Rectal smooth muscle tissue (tissue), 1 donor: ENCODE measurements around the gene WWOX.

ENCODE experiments used
- H3K27ac ChIP-seq: one replicate; pipeline ENCODE4 v1.7.0; 2013; ENCODE audit warnings: low read depth, low read length, inconsistent platforms
- H3K27me3 ChIP-seq: one replicate; pipeline ENCODE4 v1.7.0; 2013; ENCODE audit warnings: low read length; ENCODE audit not compliant: control insufficient read depth, insufficient read depth
- H3K36me3 ChIP-seq: one replicate; pipeline ENCODE4 v1.7.0; 2013; ENCODE audit warnings: low read length; ENCODE audit not compliant: control insufficient read depth, insufficient read depth
- H3K4me1 ChIP-seq: one replicate; pipeline ENCODE4 v1.7.0; 2013; ENCODE audit warnings: low read length; ENCODE audit not compliant: control insufficient read depth, insufficient read depth
- H3K4me3 ChIP-seq: one replicate; pipeline ENCODE4 v1.7.0; 2013; ENCODE audit warnings: low read length
- H3K9ac ChIP-seq: one replicate; pipeline ENCODE4 v1.7.0; 2013; ENCODE audit warnings: low read length

WWOX gene

DNA sequence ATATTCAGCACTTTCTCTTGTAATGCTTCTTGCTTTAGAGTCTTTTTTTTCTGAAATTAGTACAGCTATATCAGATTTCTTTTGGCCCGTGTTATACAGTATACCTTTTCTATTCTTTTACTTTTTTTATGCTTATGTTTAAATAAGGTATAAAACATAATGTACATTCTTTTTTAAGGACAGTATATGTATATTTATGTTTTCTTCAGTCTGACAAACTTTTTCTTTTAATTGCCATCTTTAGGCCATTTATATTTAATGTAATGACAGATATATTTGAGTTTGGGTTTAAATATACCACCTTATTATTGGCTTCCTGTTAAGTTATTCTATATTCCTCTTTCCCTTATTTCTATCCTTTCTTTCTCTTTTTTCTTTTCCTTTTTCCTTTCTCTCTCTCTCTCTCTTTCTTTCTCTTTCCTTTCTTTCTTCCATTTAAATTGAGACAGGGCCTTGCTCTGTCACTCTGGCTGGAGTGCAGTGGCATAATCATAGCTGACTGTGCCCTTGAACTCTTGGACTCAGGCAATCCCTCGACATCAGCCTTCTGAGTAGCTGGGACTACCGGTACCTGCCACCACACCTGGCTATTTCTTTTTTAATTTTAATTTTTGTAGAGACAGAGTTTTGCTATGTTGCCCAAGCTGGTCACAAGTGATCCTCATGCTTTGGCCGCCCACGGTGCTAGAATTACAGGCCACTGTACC, 61.7 kb downstream of the WWOX start:
- no peaks in the 10 kb centered on the region for H3K36me3 ChIP-seq
- H3K27me3 ChIP-seq: no peaks in the 10 kb centered on the region
- no peak overlapping the region for H3K4me3 ChIP-seq
- H3K4me1 ChIP-seq: no peaks in the 10 kb centered on the region
- no peak overlapping the region for H3K9ac ChIP-seq
- H3K27ac ChIP-seq: no peak overlapping the region

- H3K27ac ChIP-seq: no peak overlapping the region
- no peak overlapping the region for H3K4me3 ChIP-seq
- H3K27me3 ChIP-seq: no peaks in the 10 kb centered on the region
- no peaks in the 10 kb centered on the region for H3K36me3 ChIP-seq
- H3K4me1 ChIP-seq: no peaks in the 10 kb centered on the region
- no peak overlapping the region for H3K9ac ChIP-seq
These were observed 64.6 kb downstream of the WWOX start for GRCh38 chr16:78163772-78164670.

DNA sequence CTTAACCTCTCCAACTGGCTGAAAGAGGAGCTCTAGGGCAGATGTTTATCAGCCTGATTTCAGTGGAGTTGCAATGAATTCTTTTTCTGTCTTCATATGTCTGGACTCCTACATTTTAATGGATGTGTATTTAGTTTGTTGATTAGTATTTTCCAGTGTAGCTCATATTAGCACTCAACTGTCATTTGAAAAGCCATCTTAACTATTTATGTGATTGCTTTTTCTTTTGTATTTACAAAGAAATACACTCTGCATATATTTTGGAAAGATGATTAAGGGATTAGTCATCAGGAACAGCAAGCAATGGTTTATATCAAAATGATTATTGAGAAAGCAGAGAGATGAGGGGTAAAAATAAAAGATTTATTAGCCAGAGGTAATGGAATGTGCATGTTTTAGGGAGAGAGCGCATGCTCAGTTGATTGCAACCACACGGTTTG, 71.1 kb downstream of the WWOX start:
- Histone ChIP-seq H3K4me1 (no peaks in the 10 kb centered on the region), H3K27ac (no peak overlapping the region), H3K36me3 (no peaks in the 10 kb centered on the region), H3K9ac (no peak overlapping the region), H3K27me3 (no peaks in the 10 kb centered on the region), H3K4me3 (no peak overlapping the region)

DNA sequence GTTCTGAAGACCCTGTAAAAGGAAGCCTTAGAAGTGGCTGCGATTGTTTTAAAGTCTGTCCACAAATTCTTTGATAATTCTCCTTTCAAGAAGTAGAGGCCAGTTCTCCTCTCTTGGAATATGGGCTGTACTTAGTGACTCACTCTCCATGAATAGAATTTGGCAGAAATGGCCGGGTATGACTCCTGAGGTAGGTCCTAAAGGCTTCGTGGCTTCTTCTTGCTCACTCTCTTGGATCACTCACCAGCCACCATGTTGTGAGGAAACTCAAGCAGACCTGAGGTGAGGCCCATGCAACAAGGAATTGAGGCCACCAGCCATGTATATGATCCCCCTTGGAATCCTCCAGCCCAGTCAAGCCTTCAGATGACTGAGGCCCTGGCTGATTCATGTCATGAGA, 75.8 kb downstream of the WWOX start:
- H3K4me3 ChIP-seq: no peak overlapping the region
- no peak overlapping the region for H3K27ac ChIP-seq
- H3K4me1 ChIP-seq: no peaks in the 10 kb centered on the region
- no peak overlapping the region for H3K9ac ChIP-seq
- no peaks in the 10 kb centered on the region for H3K27me3 ChIP-seq
- no peaks in the 10 kb centered on the region for H3K36me3 ChIP-seq

DNA sequence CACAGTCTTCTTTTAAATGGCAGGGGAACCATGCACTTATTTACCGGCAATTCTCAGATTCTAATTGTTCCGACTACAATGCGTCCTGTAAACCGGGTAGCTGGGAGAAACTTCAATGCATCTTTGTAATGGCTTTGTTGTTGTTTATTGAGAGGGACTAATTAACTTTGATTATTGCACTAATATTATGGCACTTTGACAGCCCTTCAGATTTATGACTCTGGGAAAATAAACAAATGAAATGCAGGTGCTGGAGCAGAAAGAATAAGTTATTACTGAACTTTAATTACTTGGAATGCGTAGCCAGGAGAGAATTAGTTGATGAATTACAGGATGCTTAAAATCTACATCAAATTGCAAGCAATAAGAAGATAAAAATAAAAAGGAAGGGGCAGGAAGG, 77.0 kb downstream of the WWOX start:
- Histone ChIP-seq H3K36me3 (no peaks in the 10 kb centered on the region), H3K27ac (no peak overlapping the region), H3K4me1 (no peaks in the 10 kb centered on the region), H3K9ac (no peak overlapping the region), H3K27me3 (no peaks in the 10 kb centered on the region), H3K4me3 (no peak overlapping the region)

GRCh38 chr16:78177218-78177617, 77.8 kb downstream of the WWOX start:
- Histone ChIP-seq H3K4me3 (no peak overlapping the region), H3K27me3 (no peaks in the 10 kb centered on the region), H3K9ac (no peak overlapping the region), H3K36me3 (no peaks in the 10 kb centered on the region), H3K4me1 (no peaks in the 10 kb centered on the region), H3K27ac (no peak overlapping the region)

DNA sequence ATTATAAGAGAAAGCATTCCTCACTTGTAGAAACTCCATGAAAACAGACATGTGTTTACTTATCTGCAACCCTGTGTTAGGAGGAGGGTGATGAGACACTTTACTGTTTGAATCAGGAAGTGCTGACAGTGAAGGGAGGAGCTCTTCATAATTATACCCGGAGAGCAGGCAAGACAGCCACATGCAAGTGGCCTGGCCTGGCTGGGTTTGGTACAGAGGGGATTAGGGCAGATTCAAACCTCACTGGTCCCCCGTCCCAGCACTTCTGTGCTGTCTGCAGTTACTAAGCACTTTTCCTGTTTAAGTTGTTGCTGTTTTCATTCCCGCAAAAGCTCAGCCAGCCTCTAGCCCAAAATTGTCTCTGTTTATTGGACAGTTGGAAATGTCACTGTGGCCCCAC, 78.5 kb downstream of the WWOX start:
- Histone ChIP-seq H3K4me1 (no peaks in the 10 kb centered on the region), H3K36me3 (no peaks in the 10 kb centered on the region), H3K9ac (no peak overlapping the region), H3K4me3 (no peak overlapping the region), H3K27me3 (no peaks in the 10 kb centered on the region), H3K27ac (no peak overlapping the region)

GRCh38 chr16:78179666-78180065, 80.2 kb downstream of the WWOX start:
- H3K4me3 ChIP-seq: no peak overlapping the region
- H3K36me3 ChIP-seq: no peaks in the 10 kb centered on the region
- no peaks in the 10 kb centered on the region for H3K27me3 ChIP-seq
- no peaks in the 10 kb centered on the region for H3K4me1 ChIP-seq
- no peak overlapping the region for H3K9ac ChIP-seq
- H3K27ac ChIP-seq: no peak overlapping the region

DNA sequence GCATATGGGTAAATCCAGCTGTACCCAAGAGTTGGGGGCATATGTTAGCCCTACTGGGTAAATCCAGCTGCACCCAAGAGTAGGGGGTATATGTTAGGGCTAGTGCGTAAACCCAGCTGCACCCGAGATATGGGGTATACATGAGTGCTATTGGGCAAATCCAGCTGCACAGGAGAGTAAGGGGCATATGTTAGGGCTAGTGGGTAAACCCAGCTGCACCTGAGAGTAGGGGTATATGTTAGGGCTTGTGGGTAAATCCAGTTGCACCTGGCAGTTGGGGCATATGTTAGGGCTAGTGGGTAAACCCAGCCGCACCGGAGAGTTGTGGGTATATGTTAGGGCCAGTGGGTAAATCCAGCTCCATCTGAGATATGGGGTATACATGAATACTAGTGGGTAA, 80.9 kb downstream of the WWOX start:
- Histone ChIP-seq H3K9ac (no peak overlapping the region), H3K27me3 (no peaks in the 10 kb centered on the region), H3K4me1 (no peaks in the 10 kb centered on the region), H3K4me3 (no peak overlapping the region), H3K27ac (no peak overlapping the region), H3K36me3 (no peaks in the 10 kb centered on the region)

GRCh38 chr16:78183437-78184237, 84.2 kb downstream of the WWOX start:
- Histone ChIP-seq H3K27me3 (no peaks in the 10 kb centered on the region), H3K36me3 (no peaks in the 10 kb centered on the region), H3K4me3 (peak overlapping the region; percentile 22), H3K9ac (no peak overlapping the region), H3K27ac (no peak overlapping the region), H3K4me1 (no peaks in the 10 kb centered on the region)

GRCh38 chr16:78184238-78185183, 85.1 kb downstream of the WWOX start:
- Histone ChIP-seq H3K36me3 (no peaks in the 10 kb centered on the region), H3K9ac (no peak overlapping the region), H3K27ac (no peak overlapping the region), H3K27me3 (no peaks in the 10 kb centered on the region), H3K4me1 (no peaks in the 10 kb centered on the region), H3K4me3 (peak overlapping the region; percentile 22)
